Endodermal cell (in vitro differentiated cells): ENCODE data around the gene SLAMF1. TPM values are rescaled to one million over a fixed set of nuclear protein-coding genes. Genes with fewer than 3 reads are reported as not detected.

Source experiments
- DNase-seq: peaks from one replicate; pipeline ENCODE4 v3.0.0-alpha.2; 2017
- H3K27ac ChIP-seq: 2 replicates; pipeline ENCODE4 v1.5.1; 2013; ENCODE audit warnings: mild to moderate bottlenecking, low read depth, low read length, moderate library complexity
- H3K27me3 ChIP-seq: 2 replicates; pipeline ENCODE4 v1.6.1; 2013; ENCODE audit warnings: mild to moderate bottlenecking, low read length, moderate library complexity; ENCODE audit not compliant: insufficient read depth, control insufficient read depth, poor library complexity, severe bottlenecking
- H3K36me3 ChIP-seq: 2 replicates; pipeline ENCODE4 v1.7.0; 2013; ENCODE audit warnings: mild to moderate bottlenecking, low read length, moderate library complexity; ENCODE audit not compliant: control insufficient read depth, insufficient read depth
- H3K4me1 ChIP-seq: one replicate; pipeline ENCODE4 v1.7.0; 2013; ENCODE audit warnings: low read length; ENCODE audit not compliant: control insufficient read depth, insufficient read depth
- H3K4me3 ChIP-seq: 2 replicates; pipeline ENCODE4 v1.5.1; 2013; ENCODE audit warnings: mild to moderate bottlenecking, low read length, moderate library complexity
- H3K9ac ChIP-seq: 2 replicates; pipeline ENCODE4 v1.6.1; 2013; ENCODE audit warnings: mild to moderate bottlenecking, low read length, moderate library complexity; ENCODE audit not compliant: poor library complexity, severe bottlenecking; ENCODE audit errors: extremely low read depth
- H3K9me3 ChIP-seq: 2 replicates; pipeline ENCODE4 v1.6.1; 2013; ENCODE audit warnings: mild to moderate bottlenecking, low read length, moderate library complexity; ENCODE audit not compliant: control insufficient read depth
- H3K27ac Mint-ChIP-seq: 2 replicates; pipeline ENCODE4 v1.8.0; 2020; ENCODE audit warnings: mixed read lengths
- H3K27me3 Mint-ChIP-seq: 2 replicates; pipeline ENCODE4 v1.8.0; 2021; ENCODE audit warnings: mild to moderate bottlenecking, mixed read lengths; ENCODE audit not compliant: insufficient read depth
- H3K36me3 Mint-ChIP-seq: 2 replicates; pipeline ENCODE4 v1.8.0; 2020; ENCODE audit warnings: low read depth, mixed read lengths
- H3K4me1 Mint-ChIP-seq: 2 replicates; pipeline ENCODE4 v1.8.0; 2020; ENCODE audit warnings: mixed read lengths
- H3K4me3 Mint-ChIP-seq: 2 replicates; pipeline ENCODE4 v1.8.0; 2020; ENCODE audit warnings: mild to moderate bottlenecking, moderate library complexity, mixed read lengths
- H3K9me3 Mint-ChIP-seq: 2 replicates; pipeline ENCODE4 v1.8.0; 2020; ENCODE audit warnings: mild to moderate bottlenecking, mixed read lengths
- CTCF ChIP-seq: fragments of 200-600 bp; sonication (generic); conservative IDR thresholded peaks from 2 replicates; pipeline ENCODE4 v1.5.0; 2021; ENCODE audit warnings: antibody characterized with exemption, mild to moderate bottlenecking
- WGBS, 2 experiments: methylation state at CpG; one replicate each; pipeline versions ENCODE4 v1.1.5 to v1.1.7; 2013; ENCODE audit warnings: missing lambda C conversion rate in 2 of 2, mixed read lengths in 1 of 2; ENCODE audit not compliant: insufficient coverage in 1 of 2, insufficient read length in 1 of 2; 5-methylcytosine and 5-hydroxymethylcytosine counted together
- total RNA-seq, 2 donors: library from RNA; stranded (reverse); fragmentation: NEBNext Ultra II Directional in 1 of 2; extraction: Animal tissue kit (Norgen Biotek cat#: 25700) in 1 of 2; gene quantifications; 2 replicates in 1 of 2; 3 replicates in 1 of 2; pipeline ENCODE4 v1.2.1, GENCODE V29; 2021

SLAMF1 gene
- total RNA-seq, 2 donors from 2014 or later, result not detected

- Histone ChIP-seq H3K36me3 (no peaks in the 10 kb centered on the region), H3K27me3 (no peaks in the 10 kb centered on the region), H3K4me1 (peaks cover 17% of the 10 kb centered on the region), H3K9me3 (peaks cover 5% of the 10 kb centered on the region), H3K27ac (no peak overlapping the region), H3K9ac (no peak overlapping the region), H3K4me3 (no peak overlapping the region)
- Mint-ChIP-seq H3K27me3 (no peaks in the 10 kb centered on the region), H3K27ac (no peak overlapping the region), H3K4me3 (no peak overlapping the region), H3K4me1 (peaks cover 58% of the 10 kb centered on the region), H3K36me3 (no peaks in the 10 kb centered on the region), H3K9me3 (no peaks in the 10 kb centered on the region)
- WGBS, 2 experiments, result 94 to 100% methylated on average over 3 to 17 of the region's 17 CpGs
- no peak for TF ChIP-seq CTCF
- DNase-seq, result no peak
Observed at GRCh38 chr1:160634543-160635491, 12.0 kb downstream of the SLAMF1 start.

GRCh38 chr1:160633330-160633903, 13.4 kb downstream of the SLAMF1 start:
- DNase-seq, result no peak
- Histone ChIP-seq H3K4me3 (no peak overlapping the region), H3K27me3 (no peaks in the 10 kb centered on the region), H3K27ac (no peak overlapping the region), H3K9me3 (peaks cover 5% of the 10 kb centered on the region), H3K4me1 (peaks cover 25% of the 10 kb centered on the region), H3K9ac (no peak overlapping the region), H3K36me3 (no peaks in the 10 kb centered on the region)
- no peaks in the 10 kb centered on the region for H3K27me3 Mint-ChIP-seq
- no peak overlapping the region for H3K27ac Mint-ChIP-seq
- H3K4me1 Mint-ChIP-seq, result peaks cover 63% of the 10 kb centered on the region
- TF ChIP-seq CTCF, result no peak
- H3K4me3 Mint-ChIP-seq, result no peak overlapping the region
- H3K9me3 Mint-ChIP-seq, result no peaks in the 10 kb centered on the region
- no peaks in the 10 kb centered on the region for H3K36me3 Mint-ChIP-seq
- 90 to 92% methylated on average over 1 to 2 of the region's 2 CpGs for WGBS, 2 experiments

- Histone ChIP-seq H3K27ac (no peak overlapping the region), H3K4me3 (no peak overlapping the region), H3K9ac (no peak overlapping the region), H3K27me3 (no peaks in the 10 kb centered on the region), H3K4me1 (peaks cover 19% of the 10 kb centered on the region), H3K9me3 (peaks cover 5% of the 10 kb centered on the region), H3K36me3 (no peaks in the 10 kb centered on the region)
- no peak for DNase-seq
- H3K27me3 Mint-ChIP-seq, result no peaks in the 10 kb centered on the region
- H3K4me3 Mint-ChIP-seq, result no peak overlapping the region
- H3K9me3 Mint-ChIP-seq, result no peaks in the 10 kb centered on the region
- no peak overlapping the region for H3K27ac Mint-ChIP-seq
- H3K36me3 Mint-ChIP-seq, result no peaks in the 10 kb centered on the region
- peaks cover 57% of the 10 kb centered on the region for H3K4me1 Mint-ChIP-seq
- WGBS, 2 experiments, result 93% methylated on average over 6 of the region's 6 CpGs
- no peak for TF ChIP-seq CTCF
Observed at GRCh38 chr1:160631983-160632625, 14.7 kb downstream of the SLAMF1 start.
